ENCODE data around the gene EXTL2.
"Not testable (repeated sequence)": the region's sequence is repeated elsewhere in the genome, so short reads cannot be mapped to it uniquely, and the experiment has no call there.

Gene EXTL2

GRCh38 chr1:100862591-100862990, 32.1 kb downstream of the EXTL2 start:
- TF ChIP-seq CTCF (IDR thresholded peaks at IDR 0.05), result no peak
- H3K36me3 ChIP-seq, result no peaks in the 10 kb centered on the region
- intact Hi-C loops (cut with DNase I; ENCODE audit: low total_unique reads), result loop anchor here (10.0 kb wide), 1 partner anchor 248 kb away; no protein-coding TSS in a partner anchor

DNA sequence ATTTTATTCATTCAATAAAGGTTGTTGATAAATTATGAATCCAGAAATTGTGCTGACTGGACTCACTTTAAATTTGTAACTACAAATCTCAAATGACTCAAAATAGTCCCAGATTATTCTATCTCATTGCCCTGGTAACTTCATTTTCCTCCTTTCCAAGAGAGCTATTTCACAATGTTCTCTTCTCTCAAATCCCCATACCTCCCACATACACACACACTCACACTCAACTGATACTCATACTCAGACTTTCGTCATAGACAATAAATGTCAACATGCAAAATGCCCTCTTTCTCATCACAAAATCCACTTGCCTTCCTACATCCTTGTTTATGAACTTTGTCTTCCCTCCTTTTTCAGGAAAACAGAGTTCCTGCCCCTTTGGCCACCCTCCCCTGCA, 33.3 kb downstream of the EXTL2 start:
- Histone ChIP-seq H3K9me3 (no peaks in the 10 kb centered on the region), H3K27ac (no peak overlapping the region), H3K36me3 (no peaks in the 10 kb centered on the region), H3K4me3 (no peak overlapping the region), H3K27me3 (no peaks in the 10 kb centered on the region), H3K4me1 (peaks cover 0 to 7% (median 3%) of the 10 kb centered on the region in 4 donors)
- no peak for DNase-seq
- no peak for TF ChIP-seq CTCF (IDR thresholded peaks at IDR 0.05)
- intact Hi-C loops (cut with DNase I; ENCODE audit: low total_unique reads), result loop anchor here (10.0 kb wide), 1 partner anchor 247 kb away; no protein-coding TSS in a partner anchor

More at GRCh38 chr1:100862591-100862990, 32.1 kb downstream of the EXTL2 start:
- no peak for DNase-seq
- no peaks in the 10 kb centered on the region for H3K27me3 ChIP-seq
- H3K4me1 ChIP-seq, result peaks cover 0 to 7% (median 3%) of the 10 kb centered on the region in 4 donors
- no peak overlapping the region for H3K27ac ChIP-seq
- H3K9me3 ChIP-seq, result no peaks in the 10 kb centered on the region
- H3K4me3 ChIP-seq, result no peak overlapping the region

DNA sequence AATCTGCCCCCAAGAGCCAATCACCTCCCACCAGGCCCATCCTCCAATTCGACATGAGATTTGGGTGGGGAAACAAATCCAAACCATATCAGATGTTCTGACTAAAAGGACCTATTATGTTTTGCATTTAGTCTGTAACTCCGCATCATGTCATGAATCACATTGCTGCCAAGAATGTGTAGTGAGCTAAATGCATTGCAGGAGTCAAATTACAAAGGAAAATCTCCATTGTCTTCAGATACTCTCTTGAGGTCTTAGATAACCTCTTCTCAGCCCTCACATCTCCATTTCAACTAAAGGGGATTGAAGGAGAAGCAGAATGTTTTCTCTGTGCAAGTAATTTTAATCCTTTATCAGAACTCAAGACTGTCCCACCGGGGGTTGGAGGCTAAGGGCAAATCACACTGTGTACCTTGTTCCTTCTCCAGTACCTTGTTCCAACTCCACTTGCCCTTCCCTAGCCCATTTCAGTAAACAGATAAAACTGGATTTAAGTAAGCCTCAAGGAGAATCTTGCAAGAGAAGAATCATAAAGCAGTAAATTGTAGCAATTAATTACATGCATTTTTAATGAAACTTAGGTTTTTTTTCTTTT, 34.1 kb downstream of the EXTL2 start:
- intact Hi-C loops (cut with DNase I; ENCODE audit: low total_unique reads), result loop anchor here (10.0 kb wide), 1 partner anchor 246 kb away; no protein-coding TSS in a partner anchor
- no peak for DNase-seq
- Histone ChIP-seq H3K4me3 (no peak overlapping the region), H3K4me1 (no peaks in the 10 kb centered on the region), H3K36me3 (no peaks in the 10 kb centered on the region), H3K9me3 (no peaks in the 10 kb centered on the region), H3K27ac (no peak overlapping the region), H3K27me3 (no peaks in the 10 kb centered on the region)
- no peak for TF ChIP-seq CTCF (IDR thresholded peaks at IDR 0.05)

GRCh38 chr1:100855116-100855515, 39.5 kb downstream of the EXTL2 start:
- H3K27me3 ChIP-seq; H3K4me3 ChIP-seq; H3K4me1 ChIP-seq; H3K36me3 ChIP-seq; intact Hi-C loops (cut with DNase I; ENCODE audit: low total_unique reads); DNase-seq; H3K9me3 ChIP-seq; H3K27ac ChIP-seq: not testable (repeated sequence)

GRCh38 chr1:100852976-100853375, 41.7 kb downstream of the EXTL2 start:
- Histone ChIP-seq H3K4me1 (peaks cover 0 to 1% (median 0%) of the 10 kb centered on the region in 4 donors), H3K36me3 (no peaks in the 10 kb centered on the region), H3K27ac (no peak overlapping the region), H3K9me3 (no peaks in the 10 kb centered on the region), H3K27me3 (no peaks in the 10 kb centered on the region), H3K4me3 (no peak overlapping the region)
- no peak for TF ChIP-seq CTCF (IDR thresholded peaks at IDR 0.05)
- intact Hi-C loops (cut with DNase I; ENCODE audit: low total_unique reads), result no loop called here
- DNase-seq, result no peak

- Histone ChIP-seq H3K27ac (no peak overlapping the region), H3K27me3 (no peaks in the 10 kb centered on the region), H3K9me3 (no peaks in the 10 kb centered on the region), H3K4me3 (no peak overlapping the region), H3K4me1 (peaks cover 0 to 3% (median 0%) of the 10 kb centered on the region in 4 donors), H3K36me3 (no peaks in the 10 kb centered on the region)
- intact Hi-C loops (cut with DNase I; ENCODE audit: low total_unique reads), result no loop called here
- no peak for DNase-seq
- TF ChIP-seq CTCF (IDR thresholded peaks at IDR 0.05), result no peak
These were observed 42.9 kb downstream of the EXTL2 start for GRCh38 chr1:100851726-100852125.
